ENCODE data around the gene UBQLN4.

DNA sequence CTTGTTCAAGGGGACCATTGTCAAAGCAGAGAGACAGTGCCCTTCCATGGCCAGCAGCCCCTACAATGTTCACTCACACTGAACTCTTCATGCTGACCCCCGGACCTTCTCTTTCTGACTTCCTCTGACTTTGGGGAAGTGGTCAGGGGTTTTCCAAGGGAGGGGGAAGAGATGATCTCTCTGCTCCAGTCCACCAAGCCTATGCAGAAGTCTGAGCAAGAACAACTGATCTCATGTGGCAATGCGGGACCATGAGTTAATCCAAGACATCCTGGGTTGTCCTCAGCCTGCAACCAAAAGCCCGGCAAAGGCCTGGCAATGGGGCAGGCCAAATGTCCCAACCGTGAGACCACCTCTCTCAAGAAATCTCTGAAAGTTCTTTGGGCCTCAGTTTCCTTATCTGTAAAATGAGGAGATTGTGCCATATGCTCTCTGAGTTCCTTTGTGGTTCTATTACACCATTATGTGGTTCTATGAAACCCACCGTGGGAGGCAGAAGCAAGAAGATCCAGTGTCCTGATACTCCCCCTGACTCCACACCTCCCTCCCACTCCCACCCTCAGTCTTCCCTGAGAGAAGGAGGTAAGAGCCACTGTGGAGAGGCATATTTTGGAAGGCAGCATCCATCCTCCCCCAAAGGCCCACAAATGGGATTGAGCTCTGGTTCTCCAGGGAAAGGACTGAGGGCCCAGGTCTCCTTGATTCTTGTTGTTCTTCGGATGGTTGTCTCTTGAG is 63.4 kb downstream of the UBQLN4 start:
- TF ChIP-seq, protein P1, sequence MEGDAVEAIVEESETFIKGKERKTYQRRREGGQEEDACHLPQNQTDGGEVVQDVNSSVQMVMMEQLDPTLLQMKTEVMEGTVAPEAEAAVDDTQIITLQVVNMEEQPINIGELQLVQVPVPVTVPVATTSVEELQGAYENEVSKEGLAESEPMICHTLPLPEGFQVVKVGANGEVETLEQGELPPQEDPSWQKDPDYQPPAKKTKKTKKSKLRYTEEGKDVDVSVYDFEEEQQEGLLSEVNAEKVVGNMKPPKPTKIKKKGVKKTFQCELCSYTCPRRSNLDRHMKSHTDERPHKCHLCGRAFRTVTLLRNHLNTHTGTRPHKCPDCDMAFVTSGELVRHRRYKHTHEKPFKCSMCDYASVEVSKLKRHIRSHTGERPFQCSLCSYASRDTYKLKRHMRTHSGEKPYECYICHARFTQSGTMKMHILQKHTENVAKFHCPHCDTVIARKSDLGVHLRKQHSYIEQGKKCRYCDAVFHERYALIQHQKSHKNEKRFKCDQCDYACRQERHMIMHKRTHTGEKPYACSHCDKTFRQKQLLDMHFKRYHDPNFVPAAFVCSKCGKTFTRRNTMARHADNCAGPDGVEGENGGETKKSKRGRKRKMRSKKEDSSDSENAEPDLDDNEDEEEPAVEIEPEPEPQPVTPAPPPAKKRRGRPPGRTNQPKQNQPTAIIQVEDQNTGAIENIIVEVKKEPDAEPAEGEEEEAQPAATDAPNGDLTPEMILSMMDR (conservative IDR thresholded peaks at IDR 0.05; ENCODE audit: low read length): no peak
- no peak for TF ChIP-seq EZH2phosphoT487 (IDR thresholded peaks at IDR 0.05; ENCODE audit: borderline replicate concordance, low read depth, low read length)
